HuH-7 (cell line): ENCODE data around the gene PUDP.
A peak's percentile ranks its signal among the peaks of the same experiment; 100 is the strongest.
"Not testable (repeated sequence)": the region's sequence is repeated elsewhere in the genome, so short reads cannot be mapped to it uniquely, and the experiment has no call there.

ENCODE experiments used
- DNase-seq: peaks from one replicate; pipeline ENCODE4 v3.0.0; 2011; ENCODE audit warnings: low spot score

Gene PUDP

DNA sequence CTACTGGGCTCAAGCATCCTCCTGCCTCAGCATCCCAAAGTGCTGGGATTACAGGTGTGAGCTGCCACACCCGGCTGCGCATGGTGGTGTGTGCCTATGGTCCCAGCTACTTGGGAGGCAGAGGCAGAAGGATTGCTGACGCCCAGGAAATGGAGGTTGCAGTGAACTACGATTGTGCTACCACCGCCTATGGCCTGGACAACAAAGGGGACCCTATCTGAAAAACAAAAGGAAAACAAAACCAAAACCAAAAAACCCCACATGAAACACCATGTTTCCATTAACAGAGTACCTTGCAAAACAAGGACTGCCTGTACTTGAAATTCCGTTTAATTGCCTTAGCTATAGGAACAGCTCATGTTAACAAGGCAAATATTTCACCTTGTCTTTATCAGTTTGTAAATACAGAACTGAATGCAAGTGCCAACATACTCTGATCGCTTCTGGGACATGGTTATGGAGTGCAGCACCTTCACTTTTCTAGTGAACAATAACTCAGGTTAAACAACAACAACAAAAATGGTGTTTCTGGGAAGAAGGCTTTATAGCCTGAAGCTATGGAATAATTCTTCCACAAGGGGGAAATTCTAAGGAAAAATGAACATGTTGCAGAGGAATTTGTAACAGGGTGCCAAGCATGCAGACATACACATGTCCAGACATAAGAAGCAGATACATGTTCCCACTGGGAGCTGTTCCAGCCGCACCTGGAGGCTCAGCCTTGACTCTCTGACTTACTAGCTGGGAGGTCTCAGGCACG lies 73.6 kb downstream of the PUDP start:
- no peak for DNase-seq

DNA sequence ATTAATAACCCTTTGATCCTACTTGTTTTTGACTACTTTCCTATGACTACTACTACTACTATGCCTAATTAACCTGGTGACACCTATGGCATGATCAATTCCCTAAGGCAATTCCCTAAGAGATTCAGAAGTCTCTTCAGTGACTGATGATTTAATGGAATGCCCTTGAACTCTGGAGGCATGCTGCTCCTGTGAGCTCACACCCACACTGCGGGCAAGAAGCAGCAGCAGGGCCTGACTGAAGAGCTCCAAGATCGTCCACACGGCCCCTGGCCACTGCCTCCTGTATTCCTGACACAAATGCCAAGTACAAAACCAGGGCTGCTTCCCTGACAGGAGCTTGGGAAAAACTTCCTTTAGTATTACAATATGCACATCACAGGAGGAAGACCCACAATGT lies 74.6 kb downstream of the PUDP start:
- DNase-seq: no peak

DNA sequence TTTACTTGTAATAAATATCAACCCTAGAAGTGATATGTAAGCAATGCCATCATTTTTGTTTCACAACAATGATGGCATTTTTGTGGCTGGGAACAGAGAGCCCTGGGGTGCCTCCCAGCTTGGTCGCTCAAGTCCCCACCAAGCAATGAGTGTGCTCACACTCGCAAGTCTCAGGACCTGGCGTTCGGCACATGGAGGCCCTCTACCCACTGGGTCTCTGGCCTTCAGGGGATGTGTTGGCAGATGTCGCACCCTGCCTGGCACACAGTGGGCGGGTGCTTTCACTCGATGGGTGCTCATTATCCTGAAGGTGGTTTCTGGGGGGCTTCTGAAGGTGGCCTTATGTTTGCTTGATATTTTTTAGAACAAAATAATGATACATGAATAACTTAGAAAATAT lies 75.1 kb downstream of the PUDP start:
- no peak for DNase-seq

DNA sequence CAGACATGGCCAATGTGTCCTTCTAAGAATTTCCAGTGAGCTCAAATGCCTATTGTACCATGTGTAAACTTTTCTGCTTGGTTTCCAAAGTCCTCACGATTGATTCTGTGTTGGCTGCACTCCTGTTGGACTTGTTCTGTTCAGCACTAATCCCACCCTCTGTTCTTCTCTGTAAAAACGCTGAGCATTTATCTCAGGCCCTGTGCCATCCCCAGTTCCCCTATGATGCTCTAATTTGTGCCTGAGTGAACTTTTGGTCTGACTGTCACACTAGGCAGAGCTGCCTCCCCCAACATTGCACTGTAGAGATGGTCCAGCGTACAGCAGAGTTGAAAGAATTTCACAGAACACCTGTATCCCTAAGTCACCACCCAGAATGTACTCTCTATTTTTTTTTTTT lies 76.6 kb downstream of the PUDP start:
- DNase-seq: no peak

DNA sequence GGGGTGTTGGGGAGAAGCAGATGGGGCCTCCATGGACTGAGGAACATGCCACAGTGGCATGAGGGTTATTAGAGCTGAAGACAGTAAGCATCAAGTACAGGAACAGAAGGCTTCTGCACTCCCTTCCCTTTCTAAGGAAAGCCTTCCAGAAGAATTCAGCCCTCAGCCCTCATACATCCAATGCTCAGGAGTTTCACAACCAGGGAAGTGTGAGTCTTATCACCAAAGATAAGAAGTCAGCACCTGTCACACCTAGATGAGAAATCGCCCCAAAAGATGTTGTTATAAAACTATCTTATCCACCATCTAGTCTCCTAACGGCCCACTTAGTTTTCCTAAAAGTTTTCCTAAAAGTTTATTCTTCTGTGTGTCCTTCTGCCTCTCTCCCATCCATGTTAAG lies 78.4 kb downstream of the PUDP start:
- no peak for DNase-seq

DNA sequence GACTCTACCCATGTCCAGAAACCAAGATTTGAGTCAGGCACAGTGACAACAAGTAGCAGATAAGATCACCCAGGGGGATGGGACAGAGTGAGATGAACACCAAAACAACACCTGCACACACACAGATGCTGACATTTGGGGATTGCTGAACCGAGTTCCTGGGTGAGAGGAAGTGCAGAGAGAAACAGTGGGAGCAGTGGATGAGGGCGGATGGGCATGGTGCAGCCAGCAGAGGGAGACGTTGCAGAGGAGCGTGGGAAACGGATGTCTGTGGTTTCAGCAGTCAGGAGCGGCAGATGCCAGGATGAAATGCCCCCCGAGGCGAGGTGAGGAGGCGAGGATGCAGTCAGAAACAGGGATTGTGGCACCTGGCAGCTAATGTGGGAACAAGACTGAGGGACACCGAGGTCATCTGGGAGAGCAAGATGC lies 79.0 kb downstream of the PUDP start:
- no peak for DNase-seq

DNA sequence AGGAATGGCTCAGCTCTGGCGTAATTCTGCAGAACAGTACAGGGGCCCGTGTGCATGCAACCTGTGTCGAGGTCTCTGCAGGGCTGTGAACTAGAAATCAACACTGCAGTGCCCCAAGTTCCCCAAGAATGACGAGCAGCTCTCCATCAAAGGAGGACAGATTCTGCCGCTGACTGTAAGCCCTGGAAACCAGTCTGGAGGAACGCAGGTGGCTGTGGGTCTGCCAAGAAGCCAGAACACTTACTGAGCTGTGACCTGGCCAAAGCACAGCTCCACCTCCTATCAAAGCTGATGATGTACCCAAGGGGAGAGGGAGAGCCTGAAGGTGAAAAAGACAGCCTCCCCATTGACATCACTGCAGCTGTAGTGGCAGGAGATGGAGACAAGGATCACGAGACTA lies 80.7 kb downstream of the PUDP start:
- no peak for DNase-seq

DNA sequence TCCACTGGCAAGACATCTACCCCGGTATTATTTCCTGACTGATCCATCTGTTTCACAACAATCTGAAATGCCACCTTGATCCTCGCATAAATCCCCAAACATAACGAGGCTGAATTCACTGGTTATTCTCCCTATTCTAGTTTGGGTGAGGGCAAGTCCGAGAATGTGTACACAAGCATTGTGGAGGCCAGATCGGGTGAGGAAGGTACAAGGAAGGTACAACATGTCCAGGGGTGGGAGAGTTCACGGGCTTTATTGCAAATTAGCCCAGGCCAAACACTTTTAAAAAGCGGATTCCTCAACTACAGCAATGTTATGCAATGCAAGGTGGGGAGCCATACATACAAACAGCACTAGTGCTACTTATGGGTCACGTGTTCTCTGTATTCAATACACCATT lies 82.5 kb downstream of the PUDP start:
- DNase-seq: no peak

DNA sequence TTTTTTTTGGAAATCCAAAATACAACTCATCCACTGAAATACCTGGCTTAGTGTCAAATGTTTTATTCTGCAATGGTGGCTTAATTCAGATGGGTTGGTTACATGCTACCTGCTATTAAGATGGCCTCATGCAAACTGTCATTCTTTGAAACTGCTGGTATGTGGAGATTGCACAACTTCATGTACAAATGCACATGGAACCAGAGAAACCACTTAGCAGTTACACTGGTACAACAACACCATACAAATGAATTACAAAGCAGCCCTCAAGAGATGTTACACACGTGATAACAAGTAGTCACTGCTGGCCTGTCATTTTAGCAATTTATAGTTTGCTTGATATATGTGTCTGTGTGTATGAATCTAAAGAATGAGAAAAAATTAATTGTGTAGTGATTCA lies 85.0 kb downstream of the PUDP start:
- DNase-seq: no peak

DNA sequence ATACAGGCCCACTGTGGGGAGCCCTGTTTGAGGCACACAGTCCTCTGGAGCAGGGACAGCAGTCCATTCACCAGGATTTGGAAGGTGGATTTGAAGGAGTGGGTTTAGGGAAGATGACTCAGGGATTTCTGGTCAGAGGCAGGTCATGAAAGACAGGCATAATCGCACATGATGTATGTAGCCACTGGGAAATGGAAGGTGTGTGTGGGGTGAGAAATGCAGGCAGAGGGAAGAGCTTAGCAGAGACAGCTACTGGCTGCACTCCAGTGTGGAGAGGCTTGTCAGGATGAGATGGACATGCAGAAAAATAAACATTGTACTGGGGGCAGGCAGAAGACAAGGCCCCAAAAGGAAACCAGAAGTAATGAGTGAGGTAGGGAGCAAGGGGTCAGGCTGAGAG lies 85.7 kb downstream of the PUDP start:
- peak; percentile 3 for DNase-seq

DNA sequence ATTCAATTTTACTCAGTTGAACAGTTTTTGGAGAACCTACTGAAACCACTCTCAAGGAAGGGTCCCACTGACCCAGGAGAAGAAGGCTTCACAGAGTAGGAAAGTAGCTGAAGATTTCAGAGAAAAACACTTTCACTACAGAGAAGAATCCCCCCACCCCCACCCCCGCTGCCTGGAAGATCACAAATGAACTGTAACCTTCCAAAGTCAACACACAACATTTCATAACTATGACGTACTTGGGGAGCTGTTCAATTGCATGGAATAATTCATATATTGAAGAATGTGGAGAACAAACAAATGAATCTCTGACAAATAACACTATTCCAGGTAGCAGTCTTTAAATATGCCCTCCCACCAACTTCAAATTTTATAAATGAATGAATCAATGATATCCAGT lies 86.5 kb downstream of the PUDP start:
- DNase-seq: no peak

DNA sequence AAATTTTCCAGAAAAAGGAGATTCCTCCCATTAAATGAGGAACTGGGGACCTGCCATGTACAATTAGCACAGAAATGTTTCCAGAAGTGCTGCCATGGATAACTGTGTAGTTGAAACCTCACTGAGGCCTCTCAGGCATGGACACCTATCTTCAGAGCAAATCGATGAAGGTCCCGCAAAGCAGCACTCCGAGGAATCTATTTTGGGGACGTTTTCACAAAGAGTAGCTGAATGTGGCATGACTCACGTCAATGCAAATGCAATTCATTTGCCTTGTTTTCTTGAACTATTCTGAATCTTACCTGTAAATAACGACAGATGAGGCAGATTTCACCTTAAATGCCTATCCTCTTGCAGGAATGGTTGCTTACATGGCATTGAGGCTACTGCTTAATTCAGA lies 87.5 kb downstream of the PUDP start:
- no peak for DNase-seq

DNA sequence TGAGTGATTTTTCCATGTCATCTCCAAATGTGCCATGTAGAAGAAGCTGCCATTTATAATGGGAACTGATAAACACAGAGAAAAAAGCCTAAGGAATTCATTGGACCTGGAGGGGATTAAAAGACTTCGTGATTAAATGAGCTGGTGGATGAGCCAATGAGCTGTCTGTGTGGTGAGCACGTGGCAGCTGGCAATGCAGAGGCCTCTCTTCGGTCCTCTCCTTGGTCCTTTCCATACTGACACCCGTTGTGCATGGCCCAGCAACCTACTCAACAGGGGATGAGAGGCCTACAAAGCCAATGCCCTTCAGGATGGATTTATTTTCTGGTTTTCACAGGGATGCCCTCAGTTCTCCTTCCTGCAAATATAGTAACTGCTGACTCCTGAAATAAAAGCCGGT lies 88.1 kb downstream of the PUDP start:
- DNase-seq: no peak

DNA sequence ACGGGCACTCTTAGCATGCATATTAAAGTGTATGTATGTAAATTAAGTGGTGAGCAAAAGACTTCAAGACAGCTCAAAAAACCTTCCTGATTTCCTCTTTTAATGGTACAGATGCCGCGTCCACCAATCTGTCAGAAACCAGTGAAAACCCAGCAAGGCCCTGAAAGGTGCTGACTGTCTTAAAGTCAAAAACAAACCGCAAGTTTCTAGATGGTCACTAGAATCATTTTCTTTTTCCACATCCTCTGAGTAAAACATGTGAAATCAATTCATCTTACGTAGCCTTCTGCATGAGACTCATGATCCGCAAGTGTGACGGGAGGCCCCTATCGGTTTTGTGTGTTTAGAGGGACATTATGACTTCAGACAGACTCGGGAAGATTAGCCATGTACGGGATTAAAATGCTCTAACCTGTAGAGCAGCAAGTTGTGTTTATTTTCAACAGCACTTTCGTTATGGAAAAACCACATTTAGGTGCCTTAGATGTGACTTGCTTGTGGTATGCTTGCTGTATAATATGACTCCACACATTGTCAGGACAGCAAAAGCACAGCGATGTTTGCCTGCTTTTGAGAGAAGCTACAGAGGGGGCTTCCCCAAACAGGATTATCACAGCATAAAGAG lies 88.6 kb downstream of the PUDP start:
- no peak for DNase-seq

DNA sequence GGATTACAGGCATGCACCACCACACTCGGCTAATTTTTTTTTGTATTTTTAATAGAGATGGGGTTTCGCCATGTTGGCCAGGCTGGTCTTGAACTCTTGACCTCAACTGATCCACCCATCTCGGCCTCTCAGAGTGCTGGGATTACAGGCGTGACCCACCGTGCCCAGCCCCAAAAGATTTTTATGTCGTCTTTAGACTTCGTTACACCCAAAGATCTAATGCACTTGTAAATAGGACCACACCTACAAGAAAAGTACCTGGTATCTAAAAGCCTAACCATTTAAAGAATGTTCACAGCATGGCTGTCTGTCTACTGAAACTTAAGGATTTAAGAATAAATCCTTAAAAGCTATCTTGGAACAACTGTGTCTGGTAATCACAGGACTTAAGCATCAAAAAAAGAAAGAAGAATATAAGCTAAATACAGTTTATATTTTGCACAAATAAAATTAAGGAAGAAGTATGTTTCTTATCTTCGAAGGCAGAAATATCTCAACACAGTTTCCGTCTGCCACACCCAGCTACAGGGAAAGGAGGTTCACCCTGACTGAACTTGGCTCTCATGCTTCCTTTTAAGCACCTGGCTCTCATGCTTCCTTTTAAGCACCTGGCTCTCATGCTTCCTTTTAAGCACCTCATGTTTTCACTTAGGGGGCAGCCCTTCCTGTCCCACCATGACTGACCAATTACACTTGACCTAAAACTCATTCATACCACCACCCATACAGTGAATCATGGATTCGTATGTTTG lies 92.4 kb downstream of the PUDP start:
- DNase-seq: no peak

DNA sequence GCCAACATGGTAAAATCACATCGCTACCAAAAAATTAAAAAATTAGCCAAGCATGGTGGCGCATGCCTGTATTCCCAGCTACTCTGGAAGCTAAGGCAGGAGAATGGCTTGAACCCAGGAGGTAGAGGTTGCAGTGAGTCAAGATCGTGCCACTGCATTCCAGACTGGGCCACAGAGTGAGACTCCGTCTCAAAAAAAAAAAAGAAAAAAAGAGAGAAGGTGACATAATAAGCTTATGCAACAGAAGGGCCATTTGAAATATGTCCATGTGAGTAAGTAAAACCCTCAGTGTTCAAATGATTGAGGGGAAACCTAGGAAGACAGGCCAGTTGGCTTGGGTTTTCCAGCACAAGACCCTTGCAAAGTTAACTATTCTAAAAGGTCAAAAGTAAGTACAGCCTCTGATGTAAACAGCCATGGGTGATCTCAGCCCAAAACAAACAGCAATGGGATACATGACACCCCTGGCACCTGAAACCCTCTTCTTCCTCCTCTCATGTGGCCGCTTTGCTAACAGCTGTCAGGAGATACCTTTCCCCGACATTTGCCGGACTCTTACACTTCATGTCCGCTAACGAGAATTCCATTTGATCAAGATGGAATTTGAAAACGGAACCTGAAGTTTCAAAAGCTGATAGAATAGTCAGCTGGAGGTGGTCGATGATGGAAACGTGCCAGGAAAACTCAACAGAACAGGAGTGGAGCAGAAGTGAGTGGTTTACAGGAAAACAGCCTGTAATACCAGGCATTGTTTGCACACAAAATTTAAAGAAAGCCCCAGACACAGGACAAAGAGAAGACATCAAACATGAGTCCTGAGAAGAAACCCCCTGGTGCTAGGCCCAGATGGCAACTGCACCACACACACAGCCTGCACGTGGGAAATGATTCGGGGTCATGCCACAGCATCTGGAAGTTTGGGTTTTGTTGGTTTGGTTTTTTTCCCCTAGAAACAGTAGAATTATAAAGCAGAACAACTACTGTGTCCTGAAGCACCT lies 93.4 kb downstream of the PUDP start:
- no peak for DNase-seq

DNA sequence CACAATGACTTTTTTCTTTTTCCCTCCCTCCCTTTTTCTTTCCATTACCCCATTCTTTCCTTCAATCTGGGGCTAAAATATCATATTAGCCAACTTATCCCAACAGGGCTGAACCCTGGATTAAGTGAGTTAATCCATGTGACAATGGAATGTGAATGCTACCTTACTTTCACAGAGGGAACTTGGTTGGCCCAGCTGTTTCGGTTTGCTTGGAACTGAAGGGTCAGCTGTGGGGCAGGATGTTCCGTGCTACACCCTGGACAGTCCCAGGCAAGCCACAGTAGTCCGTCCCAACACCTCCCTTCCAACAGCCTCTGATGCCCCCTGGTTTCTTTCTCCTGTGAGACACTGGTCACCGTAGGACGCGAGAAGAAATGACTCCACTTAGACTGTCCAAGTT lies 95.4 kb downstream of the PUDP start:
- no peak for DNase-seq

DNA sequence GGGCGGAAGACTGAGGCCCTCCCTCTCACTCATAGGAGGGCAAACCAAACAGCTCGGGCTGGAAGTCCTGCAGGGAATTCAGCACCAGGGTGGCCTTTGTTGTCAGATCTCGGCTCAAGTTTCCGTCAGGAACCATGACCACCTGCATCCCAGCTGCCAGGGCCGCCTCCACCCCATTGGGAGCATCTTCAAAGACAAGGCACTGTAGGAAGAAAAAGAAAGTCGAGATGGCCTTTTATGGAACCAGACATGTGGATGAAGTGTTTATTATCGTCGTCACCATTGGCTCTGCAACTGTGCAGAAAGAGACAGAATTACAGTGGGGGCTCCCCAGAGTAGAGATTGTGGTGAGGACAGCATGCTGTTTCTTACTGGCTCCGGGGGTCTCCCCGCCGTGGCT lies 97.7 kb downstream of the PUDP start:
- DNase-seq: no peak

DNA sequence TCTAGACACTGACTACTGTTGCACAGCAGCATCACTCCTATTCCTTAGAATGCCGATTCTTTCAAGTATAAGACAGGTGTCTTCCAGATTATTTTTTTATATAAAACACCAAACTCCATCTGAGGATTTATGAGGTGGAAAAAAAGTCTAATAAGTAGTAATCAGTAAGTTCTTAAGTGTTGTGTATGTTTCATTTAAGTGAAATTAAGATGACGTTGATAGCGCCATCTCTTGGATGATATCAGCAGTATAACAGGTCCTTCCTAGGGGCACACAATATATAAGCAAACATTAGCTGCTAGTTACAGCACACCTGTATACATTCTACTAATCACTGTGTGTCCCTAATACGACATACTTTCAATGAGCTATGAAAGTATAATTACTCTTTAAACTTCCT lies 100.0 kb downstream of the PUDP start:
- DNase-seq: no peak

DNA sequence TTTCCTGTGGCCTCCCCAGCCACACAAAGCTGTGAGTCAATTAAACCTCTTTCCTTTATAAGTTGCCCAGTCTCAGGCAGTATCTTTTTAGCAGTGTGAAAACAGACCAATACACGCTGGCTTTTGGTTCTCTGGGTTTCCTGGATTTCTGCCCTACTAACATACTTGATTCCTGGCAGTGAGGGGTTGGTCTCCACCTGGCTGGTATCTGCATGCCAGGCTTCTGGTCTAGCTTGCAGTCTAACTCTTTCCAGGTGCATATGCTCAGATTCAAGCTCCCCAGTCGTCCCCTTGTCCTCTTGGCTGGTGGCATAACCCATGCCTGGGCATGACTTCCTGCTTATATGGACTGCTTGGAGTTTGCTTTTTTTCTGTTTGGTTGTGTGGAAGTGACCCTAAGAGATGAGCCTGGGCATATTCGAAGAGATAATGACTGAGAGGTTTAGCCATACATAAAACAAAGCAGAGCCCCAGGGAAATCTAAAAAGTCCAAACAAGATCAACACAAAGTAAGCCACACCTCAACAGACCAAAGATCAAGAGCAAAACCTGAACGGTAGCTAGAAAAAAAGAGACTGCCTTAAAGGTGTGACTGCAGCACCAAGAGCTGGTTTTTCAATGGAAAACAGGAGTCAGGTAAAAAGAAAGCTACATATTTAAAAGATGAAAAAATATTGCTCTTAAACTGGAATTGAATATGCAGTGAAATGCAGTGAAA lies 102.6 kb downstream of the PUDP start:
- DNase-seq: no peak

DNA sequence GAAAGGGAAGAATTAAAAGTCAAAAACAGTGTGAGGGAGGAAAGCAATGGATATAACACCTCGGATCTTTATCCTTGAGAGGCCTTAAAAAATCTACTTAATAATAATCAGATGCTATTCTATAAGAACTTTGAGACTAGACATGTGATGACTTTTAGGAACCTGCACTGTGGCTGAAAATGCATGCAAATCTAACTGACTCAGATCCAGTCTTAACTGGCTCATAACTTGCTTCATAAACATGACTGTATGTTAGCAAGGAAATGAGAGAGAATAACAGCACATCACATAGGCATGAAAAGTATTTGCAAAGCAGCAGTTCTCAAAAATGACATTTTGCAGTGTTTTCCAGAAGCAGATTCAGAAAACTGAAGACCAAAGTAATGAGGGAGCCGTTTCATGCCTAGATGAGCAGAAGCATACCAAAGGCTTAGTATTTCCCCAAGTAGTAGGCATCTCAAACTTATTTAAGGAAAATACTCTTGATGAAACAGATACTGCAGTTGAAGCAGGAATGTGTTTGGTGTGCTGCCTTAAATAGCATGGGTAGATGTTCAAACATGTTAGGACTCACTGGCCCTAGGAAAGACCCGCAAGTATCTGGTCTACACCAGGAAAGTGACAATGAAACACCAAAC lies 104.0 kb downstream of the PUDP start:
- not testable (repeated sequence) for DNase-seq
